HG03565 (cell line): ENCODE results near the gene R3HCC1L.

Experiments used
- ATAC-seq: cut with Tn5 transposase; IDR thresholded peaks from one replicate; pipeline ENCODE4 v1.9.1; 2021; ENCODE audit warnings: mild to moderate bottlenecking, moderate library complexity; ENCODE audit not compliant: unreplicated experiment

R3HCC1L gene

DNA sequence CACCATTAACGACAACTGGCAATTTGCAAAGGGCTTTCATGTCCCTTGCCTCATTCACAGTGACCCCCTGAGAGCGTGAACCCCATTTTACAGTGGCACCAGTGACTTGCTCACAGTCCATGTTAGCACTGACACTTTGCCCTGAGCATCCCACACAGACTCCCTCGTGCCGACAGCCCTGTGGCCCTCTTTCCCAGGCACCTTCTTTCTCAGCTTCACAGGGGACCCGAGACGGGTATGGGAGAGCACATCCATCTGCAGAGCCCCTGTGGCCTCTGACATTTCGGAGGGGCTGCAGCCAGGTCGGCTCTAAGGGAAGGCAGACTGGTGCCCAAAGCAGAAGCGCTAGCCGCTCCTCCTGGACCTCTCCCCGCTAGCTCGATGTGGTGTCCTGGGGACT lies 122.7 kb downstream of the R3HCC1L start:
- ATAC-seq, result no peak

DNA sequence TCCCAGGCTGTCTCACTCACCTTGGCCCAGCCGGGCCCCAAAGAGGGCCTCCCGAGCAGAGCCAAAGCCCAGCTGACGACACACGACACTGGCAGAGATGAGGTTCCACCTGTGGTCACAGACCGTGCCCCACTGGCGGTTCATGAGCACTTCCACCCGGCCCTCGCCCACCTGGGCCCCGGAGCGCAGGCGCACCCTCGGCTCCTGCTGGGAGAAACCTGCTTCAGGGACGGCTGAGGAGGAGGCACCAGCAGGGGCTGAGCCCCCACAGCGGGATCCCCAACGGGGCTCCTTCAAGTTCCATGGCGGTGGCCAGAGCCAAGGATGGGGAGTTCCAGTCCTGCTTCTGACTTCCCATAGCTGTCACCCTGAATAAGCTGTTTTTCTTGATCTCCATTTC lies 123.5 kb downstream of the R3HCC1L start:
- ATAC-seq, result no peak

DNA sequence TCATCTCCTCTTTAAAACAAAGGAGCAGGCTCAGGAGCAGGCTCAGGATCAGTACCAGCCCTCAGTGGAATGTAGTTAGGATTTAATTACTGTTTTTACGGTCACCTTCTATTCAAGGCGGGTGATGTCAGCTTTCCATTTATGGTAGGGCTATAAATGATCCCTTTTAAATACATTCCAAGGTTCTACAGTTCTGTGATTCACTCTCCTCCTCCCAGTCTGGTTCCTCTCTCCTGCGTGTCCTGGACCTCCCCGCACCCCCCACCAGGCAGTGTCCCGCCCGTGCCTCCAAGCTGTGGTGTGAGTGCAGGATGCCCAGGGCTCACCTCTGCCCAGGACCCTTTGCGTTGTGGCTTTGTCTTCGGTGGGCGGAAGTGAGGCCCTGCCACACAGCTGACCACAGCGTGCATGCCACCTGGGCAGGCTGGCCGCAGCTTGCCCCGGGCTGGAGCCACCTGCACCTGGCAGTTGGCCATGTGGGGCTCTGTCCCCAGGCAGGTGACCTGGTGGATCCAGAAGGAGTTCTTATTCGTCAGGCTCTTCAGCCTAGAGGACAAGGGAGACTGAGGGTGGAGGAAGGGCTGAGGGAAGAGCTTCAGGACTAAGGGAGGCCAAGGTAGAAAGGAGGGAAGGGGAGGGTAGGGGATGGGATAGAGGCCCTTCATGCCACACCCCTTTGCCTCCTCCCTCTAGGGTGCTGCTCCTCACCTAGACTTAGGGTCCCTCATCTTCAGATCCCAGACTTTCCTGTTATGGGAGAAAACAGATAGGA lies 124.4 kb downstream of the R3HCC1L start:
- ATAC-seq, result no peak

DNA sequence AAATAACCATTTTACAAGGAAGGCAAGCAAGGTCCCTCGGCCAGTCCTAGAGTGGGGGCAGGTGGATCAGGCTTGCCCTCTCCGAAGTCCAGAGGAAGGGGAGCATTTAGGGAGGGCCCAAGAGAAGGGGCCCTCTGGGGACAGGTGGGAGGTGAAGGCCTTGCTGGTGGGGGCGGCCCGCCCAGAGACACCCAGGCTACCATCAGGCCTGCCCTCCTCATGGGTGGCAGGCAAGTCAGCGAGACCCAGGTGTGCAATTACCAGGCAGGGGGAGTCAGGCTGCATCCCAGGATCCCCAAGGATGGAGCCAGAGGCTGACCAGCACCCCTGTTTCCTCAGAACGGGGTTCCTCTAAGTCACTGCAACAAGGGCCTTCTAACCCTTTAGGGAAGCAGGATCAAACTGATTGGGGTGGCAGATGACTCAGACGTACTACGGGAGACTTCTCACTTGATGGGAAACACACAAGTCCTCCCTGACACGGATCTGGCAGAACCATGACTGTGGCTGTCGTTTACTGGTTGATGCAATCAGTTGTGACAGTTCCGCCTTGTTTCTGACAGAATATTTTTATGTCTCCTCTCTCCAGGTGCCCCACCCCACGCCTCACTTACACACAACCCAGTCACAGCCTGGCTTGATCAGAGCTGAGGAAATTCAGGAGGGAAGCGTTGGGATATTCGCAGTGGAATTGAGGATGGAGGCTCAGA lies 125.3 kb downstream of the R3HCC1L start:
- no peak for ATAC-seq

DNA sequence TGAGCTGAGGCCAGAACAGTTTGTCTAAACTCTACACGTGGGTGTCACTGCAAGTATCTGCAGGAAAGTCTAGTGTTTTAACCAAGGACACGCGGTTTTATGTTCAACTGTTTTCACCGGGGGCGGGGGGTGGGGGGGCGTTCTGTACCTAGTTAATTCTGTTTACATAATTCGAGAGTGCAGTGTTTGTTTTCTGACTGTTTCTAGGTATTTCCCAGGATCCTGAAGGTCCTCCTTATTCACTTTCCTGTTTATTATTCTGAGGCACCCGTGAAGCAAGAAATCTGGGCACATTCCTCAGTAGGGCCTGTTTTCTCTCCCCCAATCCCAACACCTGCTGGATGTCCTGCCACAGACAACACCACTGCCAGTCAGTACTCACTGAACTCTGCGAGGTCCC lies 125.9 kb downstream of the R3HCC1L start:
- ATAC-seq, result no peak

- ATAC-seq, result no peak
These were observed 126.3 kb downstream of the R3HCC1L start for GRCh38 chr10:98260752-98261151.

- no peak for ATAC-seq
These were observed 127.2 kb downstream of the R3HCC1L start for GRCh38 chr10:98261436-98262277.

- ATAC-seq, result no peak
These were observed 128.1 kb downstream of the R3HCC1L start for GRCh38 chr10:98262571-98262970.

GRCh38 chr10:98263088-98263487 lies 128.6 kb downstream of the R3HCC1L start:
- ATAC-seq, result no peak

DNA sequence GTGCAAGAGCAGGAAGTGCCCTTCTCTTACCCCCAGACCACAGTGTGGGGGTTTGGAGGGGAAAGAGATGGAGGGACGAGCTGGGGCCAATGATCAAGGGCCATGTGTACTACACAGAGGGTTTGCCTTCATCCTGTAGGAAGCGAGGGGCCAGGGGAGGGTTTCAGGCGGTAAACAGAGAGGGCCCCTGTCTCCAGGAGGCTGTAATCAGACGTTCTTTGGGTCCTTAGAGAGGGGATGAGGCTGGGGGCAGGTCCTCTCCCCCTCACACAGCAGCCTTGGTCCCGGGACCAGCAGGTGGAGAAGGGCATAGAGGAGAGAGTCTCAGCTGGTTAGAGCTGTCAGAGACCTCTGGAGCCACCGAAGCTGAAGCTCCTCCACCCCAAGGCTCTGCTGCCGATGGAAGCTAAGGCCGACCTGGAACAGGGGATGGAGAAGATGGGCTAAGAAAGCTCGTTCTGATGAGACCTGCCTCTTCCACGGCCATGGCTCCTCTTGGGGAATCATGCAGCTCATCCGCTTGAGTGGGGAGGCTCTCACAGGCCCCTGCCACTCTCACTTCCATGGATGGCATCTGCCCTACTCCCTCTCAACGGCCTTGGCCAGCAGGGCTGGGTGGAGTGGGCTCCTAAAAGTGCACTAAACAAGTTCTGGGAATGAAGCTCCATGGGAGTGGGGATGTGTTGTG lies 130.1 kb downstream of the R3HCC1L start:
- ATAC-seq, result no peak

DNA sequence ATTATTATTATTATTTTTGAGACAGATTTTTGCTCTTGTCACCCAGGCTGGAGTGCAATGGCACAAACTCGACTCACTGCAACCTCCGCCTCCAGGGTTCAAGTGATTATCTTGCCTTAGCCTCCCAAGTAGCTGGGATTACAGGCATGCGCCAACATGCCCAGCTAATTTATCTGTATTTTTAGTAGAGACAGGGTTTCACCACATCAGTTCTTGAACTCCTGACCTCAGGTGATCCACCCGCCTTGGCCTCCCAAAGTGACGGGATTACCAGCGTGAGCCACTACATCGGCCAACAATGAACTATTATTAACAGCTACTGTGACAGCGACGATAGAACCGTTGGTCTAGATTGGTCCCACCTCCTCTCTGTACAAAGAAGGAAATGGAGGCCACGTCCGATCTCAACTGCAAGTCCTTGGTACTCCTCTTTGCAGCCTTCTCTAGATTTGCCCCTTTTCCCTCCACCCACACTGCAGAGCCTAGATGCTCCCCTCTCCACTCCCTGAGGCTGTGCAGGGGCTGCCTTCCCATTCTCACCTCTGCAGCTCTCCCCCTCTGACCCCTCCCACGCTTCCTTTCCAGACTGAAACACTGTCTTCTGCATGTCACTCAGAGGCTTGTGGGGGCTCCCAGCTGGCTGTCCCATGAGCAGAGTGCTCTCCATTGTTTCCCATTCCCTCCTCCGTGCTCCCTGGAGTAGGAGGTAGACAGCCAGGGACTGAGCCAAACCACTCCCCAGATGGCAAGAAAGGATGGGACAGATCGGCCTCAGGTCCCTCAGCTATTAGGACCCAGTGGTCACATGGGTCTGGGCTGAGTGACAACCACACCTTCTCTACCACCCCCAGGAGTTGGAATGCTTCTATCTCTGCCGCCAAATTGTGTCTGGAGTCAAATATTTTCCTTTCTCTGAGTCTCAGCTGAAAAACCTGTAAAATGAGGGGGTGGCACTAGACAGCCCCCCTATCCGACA lies 131.2 kb downstream of the R3HCC1L start:
- ATAC-seq, result no peak

GRCh38 chr10:98266647-98267046 lies 132.2 kb downstream of the R3HCC1L start:
- no peak for ATAC-seq

DNA sequence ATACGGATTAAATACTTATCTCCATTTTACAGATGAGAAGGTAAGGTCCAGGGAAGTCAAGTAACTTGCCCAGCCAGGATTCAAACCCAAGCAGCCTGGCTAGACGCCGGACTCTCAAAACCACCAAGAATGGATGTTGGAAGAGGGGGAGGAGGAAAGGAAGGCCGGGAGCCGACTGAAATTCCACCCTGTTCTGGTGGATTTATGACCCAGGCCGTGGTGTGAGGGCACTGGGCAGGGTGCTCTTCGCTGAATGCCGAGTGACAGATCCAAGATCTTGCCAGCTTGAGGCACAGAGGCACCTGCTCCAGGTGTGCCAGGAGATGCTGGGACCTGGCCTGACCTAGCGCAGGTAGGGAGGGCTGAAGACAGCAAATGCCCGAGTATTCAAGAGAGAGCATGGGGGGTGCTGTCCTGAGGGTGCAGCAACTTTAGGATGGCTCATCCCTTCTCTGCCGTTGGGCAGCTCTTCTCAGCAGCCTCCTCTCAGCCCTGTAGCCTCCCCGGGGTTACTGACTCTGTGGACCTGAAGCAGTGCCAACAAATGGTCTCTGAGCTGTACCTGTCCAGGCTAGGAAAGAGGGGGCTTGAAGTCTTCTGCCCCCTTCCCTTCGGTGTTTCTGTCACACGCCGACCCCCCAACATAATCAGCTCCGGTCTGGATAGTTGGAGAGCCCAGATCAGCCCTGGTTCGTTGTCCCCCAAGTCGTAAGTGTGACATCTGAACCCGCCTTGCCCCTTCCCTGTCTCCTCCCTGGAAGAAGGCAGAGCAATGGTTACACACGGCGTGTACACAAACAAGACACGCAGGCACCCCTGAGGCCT lies 132.8 kb downstream of the R3HCC1L start:
- ATAC-seq, result no peak

DNA sequence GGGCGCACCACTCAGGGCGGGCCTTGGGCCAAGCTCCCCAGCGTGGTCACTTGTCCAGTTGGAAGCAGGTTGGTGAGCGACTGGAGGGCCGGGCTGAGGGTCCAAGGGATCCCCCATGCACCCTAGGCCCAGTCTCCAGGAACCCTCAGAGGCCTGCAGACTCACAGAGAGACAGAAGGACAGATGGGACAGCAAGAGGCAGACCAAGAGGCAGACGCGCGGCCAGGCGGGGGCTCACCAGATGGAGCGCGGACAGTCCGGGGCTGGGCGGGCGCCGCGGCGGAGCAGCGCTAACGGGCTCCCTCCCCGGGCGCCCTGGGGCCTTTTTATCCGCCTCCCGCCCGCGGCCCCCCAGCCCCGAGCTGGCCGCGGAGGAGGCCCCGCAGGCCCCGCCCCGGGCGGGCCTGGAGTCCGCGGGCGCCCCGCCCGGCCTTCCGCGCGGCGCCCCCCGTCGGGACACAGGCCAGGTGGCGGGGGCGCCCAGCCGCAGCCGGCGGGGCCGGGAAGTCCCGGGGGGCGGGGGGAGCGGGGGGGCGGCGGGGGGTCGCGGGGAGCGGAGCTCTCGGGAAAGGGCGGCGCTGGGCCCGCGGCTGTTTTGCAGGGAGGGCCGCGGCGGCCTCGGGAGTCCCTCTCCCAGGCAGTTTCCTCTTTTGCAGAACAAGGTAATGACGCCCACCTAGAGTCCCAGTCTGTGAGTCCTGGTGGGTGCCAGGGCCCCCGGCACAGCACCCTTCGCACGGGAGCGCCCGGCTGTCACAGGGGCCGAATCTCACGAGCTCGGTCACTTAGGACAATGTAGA lies 133.6 kb downstream of the R3HCC1L start, which contains the start of gene LOXL4:
TSS of gene LOXL4 (minus strand) at position 301 of the 800 bp plus-strand sequence. CDS start 5,175 bp downstream, outside the sequence.
- no peak for ATAC-seq

DNA sequence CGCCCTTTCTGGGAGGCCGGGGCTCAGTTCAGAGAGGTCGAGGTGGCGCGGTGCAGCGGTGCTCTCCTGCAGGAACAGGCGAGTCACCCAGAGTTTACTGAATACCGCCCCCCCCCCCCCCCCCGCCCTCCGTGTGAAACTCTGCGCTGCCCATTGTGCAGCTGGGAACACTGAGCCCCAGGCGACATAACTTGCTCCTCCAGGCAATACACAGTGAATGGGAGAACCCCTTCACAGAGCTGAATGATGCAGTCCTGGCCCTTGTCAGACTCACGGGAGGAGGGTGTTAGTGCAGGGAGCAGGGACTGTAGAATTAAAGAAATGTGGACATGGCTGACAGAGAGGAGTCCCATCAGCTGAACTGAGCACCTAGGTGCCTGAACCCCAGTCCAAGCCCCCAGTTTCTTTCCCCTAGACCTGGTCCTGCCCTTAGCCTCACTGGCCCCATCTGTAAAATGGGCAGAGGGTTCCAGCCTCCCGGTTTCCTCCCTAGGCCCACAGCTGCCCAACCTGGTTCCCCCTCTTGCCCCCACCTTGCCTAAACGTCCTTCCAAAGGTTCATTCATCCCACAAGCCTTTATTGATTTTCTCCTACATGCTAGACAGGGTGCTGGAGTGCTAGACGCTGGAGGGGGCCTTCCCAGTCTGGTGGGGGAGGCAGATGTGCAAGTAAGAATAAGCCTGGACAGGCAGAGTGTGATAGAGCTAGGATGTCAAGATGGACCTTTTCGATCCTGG lies 134.4 kb downstream of the R3HCC1L start:
- ATAC-seq, result no peak

GRCh38 chr10:98269435-98269912 lies 135.0 kb downstream of the R3HCC1L start:
- ATAC-seq, result no peak

- ATAC-seq, result no peak
These were observed 135.8 kb downstream of the R3HCC1L start for GRCh38 chr10:98270073-98270740.
